HepG2 (cell line): ENCODE measurements around the gene CTXN1. TPM values are rescaled to one million over a fixed set of nuclear protein-coding genes. Genes with fewer than 3 reads are reported as not detected.

Experiments used
- FOXA3 ChIP-seq: IDR thresholded peaks from 2 replicates; pipeline ENCODE4 v1.6.1; 2016; ENCODE audit warnings: missing genetic modification reagents, missing compliant biosample characterization
- GTF3A ChIP-seq: sonication (generic); formaldehyde crosslinking; conservative IDR thresholded peaks from 2 replicates; pipeline ENCODE4 v1.4.0; 2020; ENCODE audit warnings: mild to moderate bottlenecking, missing genetic modification reagents
- MEF2D ChIP-seq: sonication (generic); formaldehyde crosslinking; IDR thresholded peaks from 2 replicates; pipeline ENCODE4 v1.5.1; 2020; ENCODE audit warnings: mild to moderate bottlenecking, missing genetic modification reagents
- MTF2 ChIP-seq: sonication (generic); formaldehyde crosslinking; IDR thresholded peaks from 2 replicates; pipeline ENCODE4 v1.5.0; 2020; ENCODE audit warnings: missing genetic modification reagents, borderline replicate concordance
- NPAS2 ChIP-seq: sonication (generic); formaldehyde crosslinking; IDR thresholded peaks from 2 replicates; pipeline ENCODE4 v1.8.0; 2022; ENCODE audit warnings: mild to moderate bottlenecking, missing genetic modification reagents, borderline replicate concordance
- RARG ChIP-seq: sonication (generic); formaldehyde crosslinking; IDR thresholded peaks from 2 replicates; pipeline ENCODE4 v1.4.0; 2020; ENCODE audit warnings: low read depth, mild to moderate bottlenecking, missing genetic modification reagents
- SKI ChIP-seq: fragments of 450-650 bp; IDR thresholded peaks from one replicate; pipeline ENCODE4 v1.6.1; 2018; ENCODE audit warnings: mild to moderate bottlenecking; ENCODE audit not compliant: partially characterized antibody
- TSC22D2 ChIP-seq: sonication (generic); formaldehyde crosslinking; IDR thresholded peaks from 2 replicates; pipeline ENCODE4 v1.5.1; 2020; ENCODE audit warnings: missing genetic modification reagents, mild to moderate bottlenecking, borderline replicate concordance
- ZFP62 ChIP-seq: sonication (generic); formaldehyde crosslinking; IDR thresholded peaks from 2 replicates; pipeline ENCODE4 v1.4.0; 2020; ENCODE audit warnings: missing genetic modification reagents
- ZNF629 ChIP-seq: sonication (generic); formaldehyde crosslinking; conservative IDR thresholded peaks from 2 replicates; pipeline ENCODE4 v1.5.0; 2020; ENCODE audit warnings: missing genetic modification reagents
- ZNF687 ChIP-seq: sonication (generic); formaldehyde crosslinking; IDR thresholded peaks from 2 replicates; pipeline ENCODE4 v1.5.1; 2020; ENCODE audit warnings: mild to moderate bottlenecking, missing genetic modification reagents, moderate library complexity
- ZNF720 ChIP-seq: sonication (generic); formaldehyde crosslinking; IDR thresholded peaks from 2 replicates; pipeline ENCODE4 v1.4.0; 2020; ENCODE audit warnings: missing genetic modification reagents
- ZNF749 ChIP-seq: sonication (generic); formaldehyde crosslinking; IDR thresholded peaks from 2 replicates; pipeline ENCODE4 v1.8.0; 2022; ENCODE audit warnings: mild to moderate bottlenecking, missing genetic modification reagents, moderate library complexity, borderline replicate concordance
- polyA plus RNA-seq, 8 experiments: library from polyadenylated mRNA; depleted of rRNA in 3 of 8; stranded (reverse) in 7 of 8; unstranded in 1 of 8; fragments of >200 nt; fragmentation: Illumina TruSeq in 4 of 8; extraction: Trizol in 4 of 8; gene quantifications; 2 replicates each; pipeline versions ENCODE4 v1.2.1 to v1.2.3, GENCODE V29; 2011 to 2016; ENCODE audit warnings: low read depth in 4 of 8, missing spikeins in 1 of 8, mixed read lengths in 1 of 8; ENCODE audit not compliant: insufficient read depth in 1 of 8
- total RNA-seq, 5 experiments: library from RNA; depleted of rRNA; stranded (reverse); fragments of >200 nt; fragmentation: Illumina TruSeq; extraction: Trizol; gene quantifications; 2 replicates each; pipeline ENCODE4 v1.2.3, GENCODE V29; 2016; ENCODE audit warnings: low read depth in 1 of 5

CTXN1 gene
- total and polyA plus RNA-seq, 2 of the 13 experiments (the other 11 are each of a cell fraction or from before 2014, with no cell fraction given) = 0.11 TPM; not detected in 1

- TF ChIP-seq NPAS2 (CRISPR knock-in tag) (no peak), ZNF749 (CRISPR knock-in tag) (no peak), MEF2D (no peak), GTF3A (no peak), ZNF687 (peak; percentile 57), ZFP62 (CRISPR knock-in tag) (no peak), FOXA3 (CRISPR knock-in tag) (no peak), RARG (CRISPR knock-in tag) (no peak), TSC22D2 (CRISPR knock-in tag) (no peak), ZNF629 (CRISPR knock-in tag) (peak; percentile 37; the same call in 1 of the 2 replicates), ZNF720 (no peak), MTF2 (CRISPR knock-in tag) (no peak), SKI (no peak)
Measured at GRCh38 chr19:7887408-7888144, 38.4 kb downstream of the CTXN1 start (continued).
